HG03354 (cell line): ENCODE data around the gene HGFAC.

Source experiments
- ATAC-seq: cut with Tn5 transposase; IDR thresholded peaks from one replicate; pipeline ENCODE4 v1.9.1; 2021; ENCODE audit warnings: mild to moderate bottlenecking; ENCODE audit not compliant: unreplicated experiment, poor library complexity, severe bottlenecking

Gene HGFAC

DNA sequence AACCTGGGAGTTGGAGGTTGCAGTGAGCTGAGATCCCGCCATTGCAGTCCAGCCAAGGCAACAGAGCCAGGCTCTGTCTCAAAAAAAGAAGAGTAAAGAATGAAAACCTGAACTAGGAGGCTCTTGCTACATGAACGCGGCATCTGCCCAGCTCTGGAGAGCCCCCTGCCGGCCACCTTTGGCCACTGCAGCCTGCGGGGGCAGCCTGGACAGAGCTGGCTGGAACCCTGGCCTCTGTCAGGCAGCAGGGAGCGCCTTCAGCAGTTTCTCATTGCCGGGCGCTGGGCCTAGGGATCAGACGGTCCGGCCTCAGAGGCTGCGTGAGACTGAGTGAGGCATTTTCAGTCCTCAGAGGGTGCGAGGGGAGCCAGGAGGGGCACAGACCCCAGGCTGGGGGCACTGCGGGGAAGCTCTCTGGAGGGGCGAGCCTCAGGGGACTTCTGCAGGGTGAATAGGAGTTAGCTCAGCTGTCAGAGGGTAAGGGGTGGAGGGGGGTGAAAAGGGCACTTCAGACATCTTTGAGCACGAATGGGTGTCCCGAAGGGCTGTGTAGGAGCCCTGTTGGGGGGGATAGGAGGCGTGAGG, 38.9 kb downstream of the HGFAC start:
- no peak for ATAC-seq

DNA sequence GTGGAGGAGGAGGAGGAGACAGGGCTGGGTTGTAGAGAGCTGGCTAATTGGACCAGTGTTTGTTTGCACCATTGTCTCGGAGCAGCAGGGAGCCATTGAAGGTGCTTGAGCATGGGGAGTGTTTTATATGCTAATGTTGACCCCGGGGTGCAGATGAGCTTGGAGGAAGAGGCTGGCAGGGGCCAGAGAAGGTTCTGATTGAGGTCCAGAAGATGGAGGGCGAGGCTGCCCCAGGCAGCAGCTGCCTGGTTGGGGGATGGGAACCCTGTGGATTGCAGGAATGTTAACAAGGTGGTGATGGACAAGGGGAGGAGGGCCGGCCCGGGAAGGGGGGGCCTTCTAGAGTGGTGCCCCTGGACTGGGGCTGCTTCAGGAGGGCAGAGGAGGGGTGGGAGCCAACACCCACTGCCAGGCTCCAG, 39.4 kb downstream of the HGFAC start:
- ATAC-seq = no peak

DNA sequence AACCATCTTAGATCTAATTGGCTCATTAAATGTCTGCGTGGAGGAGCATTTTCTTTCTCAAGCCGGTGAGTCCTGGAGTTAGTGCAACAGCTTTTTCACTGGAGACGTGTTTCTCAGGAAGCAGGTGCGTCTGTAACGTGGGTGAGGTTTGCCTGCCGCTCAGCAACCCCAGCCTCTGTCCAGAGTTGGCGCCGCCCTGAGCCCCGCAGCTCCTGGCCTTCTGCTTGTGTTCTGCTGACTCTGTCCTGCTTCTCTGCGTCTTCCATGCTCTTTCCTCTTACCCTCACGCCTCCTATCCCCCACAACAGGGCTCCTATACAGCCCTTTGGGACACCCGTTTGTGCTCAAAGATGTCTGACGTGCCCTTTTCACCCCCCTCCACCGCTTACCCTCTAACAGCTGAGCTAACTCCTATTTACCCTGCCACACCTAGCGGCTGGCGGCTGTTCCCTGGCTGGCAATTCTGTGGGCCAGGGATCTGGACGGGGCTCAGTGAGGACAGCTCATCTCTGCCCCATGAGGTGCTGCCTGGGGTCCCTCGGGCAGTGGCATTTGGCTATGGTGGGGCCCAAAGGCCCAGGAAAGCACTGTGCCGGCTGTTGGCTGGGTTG, 40.1 kb downstream of the HGFAC start:
- no peak for ATAC-seq

DNA sequence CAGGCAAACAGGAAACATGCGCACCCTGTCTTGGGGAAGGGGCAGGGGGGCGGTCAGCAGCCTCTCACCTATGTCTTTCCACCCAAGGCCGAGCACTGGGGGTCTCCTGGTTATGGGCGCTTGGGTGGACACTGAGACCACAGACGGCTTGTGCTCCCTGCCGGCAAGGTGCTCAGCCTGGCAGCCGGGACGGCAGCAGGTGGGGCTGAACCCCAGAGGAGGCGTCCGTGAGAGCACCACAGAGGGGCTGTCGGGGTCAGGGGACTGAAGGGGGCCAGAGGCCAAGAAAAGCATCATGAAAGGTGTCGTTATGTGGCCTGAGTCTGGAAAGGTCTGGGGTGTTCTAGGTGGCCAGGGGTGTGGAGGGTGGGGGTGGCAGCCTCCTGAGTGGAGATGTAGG, 40.9 kb downstream of the HGFAC start:
- no peak for ATAC-seq

DNA sequence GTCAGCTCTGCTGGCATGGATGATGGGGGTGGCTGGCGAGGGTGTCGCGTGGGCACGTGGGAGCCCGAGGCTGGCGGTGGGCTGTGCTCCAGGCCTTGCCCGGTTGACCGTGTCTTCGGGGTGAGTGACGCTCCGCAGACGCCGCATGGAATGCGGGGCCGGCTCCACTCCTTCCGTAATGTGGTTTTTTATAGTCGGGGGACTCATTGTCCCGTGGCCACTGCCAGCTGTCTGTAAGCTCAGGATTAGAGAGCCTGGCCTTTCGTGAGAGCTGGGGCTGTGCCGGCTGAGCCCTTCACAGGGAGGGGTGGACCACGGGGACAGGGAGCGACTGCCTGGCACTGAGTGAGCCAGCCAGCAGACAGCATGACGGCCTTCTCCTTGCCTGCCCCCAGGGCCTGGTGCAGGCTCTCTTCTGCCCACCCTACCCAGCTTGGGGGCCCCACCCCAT, 41.7 kb downstream of the HGFAC start:
- ATAC-seq = no peak

DNA sequence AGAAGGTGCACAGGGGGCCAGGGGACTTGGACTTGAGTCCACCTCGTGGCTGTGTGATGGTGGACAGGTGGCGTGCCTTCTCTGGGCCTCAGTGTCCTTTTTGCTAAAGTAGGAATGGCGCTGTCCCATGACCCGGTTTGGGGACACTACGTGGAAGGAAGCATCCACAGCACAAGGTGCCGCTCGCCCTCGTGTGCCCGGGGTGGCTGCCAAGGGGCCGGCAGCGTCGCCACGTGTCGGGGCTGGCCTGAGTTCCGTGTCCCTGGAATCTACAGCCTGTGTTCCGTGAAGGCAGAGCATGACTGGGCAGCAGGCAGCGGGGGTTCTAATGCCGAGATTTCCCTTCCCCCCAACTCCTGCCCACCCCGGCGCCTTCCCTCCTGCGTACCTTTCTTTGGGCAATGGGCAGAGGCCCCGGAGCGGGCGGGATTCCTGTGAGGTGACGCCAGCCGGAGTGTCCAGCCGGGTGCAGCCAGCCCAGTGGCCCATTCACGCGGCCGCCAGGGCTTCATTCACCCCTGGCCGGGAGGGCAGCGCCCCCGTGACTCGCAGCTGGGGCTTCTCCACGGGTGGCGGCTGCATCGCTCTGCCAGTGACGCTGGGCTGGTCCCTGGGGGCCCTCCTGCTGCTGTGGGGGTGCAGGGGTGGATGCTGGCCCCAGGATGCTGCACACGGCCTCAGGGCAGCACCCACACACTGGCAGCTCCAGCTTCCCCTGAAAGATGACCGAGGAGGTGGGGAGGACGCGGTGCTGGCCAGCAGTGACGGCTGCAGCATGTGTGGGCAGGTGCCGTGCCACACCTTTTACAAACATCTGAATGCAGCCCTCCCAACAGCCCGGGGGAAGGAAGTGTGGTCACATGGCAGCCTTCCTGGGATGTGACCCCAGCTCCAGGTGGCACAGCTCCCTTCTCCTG, 42.5 kb downstream of the HGFAC start:
- no peak for ATAC-seq

DNA sequence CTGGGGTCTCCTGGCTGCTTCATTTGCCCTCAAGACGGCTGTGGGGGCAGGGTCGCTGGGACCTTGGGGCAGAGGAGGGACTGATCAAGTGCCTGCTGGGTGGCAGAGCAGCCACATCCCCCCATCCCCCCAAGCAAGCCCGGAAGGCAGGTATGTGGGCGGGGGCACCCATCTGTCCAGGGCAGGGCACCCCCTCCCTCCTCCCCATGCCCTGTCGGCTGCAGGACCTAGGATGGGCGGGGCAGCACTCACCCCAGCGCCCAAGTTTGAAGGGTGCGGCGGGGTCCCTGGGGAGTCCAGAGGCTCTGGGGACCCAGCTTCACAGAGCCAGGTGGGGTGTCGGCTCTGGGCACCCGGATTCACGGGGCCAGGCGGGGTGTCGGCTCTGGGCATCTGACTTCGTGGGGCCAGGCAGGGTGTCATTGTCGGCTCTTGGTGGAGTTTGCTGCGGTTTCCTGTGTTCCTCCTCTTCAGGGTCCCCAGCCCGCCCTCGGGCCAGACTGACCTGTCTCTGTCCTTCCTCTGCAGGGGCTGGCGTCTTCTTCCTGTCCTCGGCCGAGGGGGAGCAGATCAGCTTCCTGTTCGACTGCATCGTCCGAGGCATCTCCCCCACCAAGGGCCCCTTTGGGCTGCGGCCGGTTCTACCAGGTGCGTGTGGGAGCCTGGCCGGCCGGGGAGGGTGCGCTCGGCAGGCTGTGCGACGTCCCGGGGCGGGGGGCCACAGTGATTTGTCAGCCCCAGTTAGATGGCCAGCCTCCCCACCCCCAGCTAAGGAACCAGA, 43.4 kb downstream of the HGFAC start:
- ATAC-seq = no peak

DNA sequence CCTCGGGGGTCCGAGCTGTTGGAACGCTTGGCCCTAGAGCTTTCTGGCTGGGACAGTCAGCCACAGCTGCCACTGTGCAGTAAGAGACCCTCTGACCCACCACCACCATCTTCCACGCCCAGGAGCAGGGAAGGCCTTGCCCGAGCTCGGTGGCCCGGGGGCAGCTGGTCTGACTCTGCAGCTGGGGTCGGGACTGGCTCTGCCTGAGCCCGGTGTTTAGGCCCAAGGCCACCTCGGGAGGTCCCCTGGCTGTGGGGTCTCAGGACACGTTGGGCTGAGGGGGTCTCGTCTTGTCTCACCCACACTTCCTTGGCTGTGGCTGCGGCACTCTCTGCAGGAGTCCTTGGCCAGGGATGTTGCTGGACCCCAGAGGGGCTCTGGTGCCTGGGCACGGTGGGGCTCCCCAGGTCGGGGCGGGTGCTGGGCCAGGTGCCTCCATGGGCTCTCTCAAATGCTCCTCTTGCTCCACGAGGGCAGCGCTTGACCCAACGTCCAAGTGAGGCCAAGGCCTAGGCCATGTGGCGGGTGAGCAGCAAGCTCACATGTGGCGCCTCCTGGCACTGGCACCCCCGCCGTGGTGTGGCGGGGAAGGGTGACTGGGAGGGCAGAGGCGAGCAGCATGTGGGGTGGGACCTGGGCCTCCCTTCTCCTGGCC, 44.2 kb downstream of the HGFAC start:
- ATAC-seq = no peak

DNA sequence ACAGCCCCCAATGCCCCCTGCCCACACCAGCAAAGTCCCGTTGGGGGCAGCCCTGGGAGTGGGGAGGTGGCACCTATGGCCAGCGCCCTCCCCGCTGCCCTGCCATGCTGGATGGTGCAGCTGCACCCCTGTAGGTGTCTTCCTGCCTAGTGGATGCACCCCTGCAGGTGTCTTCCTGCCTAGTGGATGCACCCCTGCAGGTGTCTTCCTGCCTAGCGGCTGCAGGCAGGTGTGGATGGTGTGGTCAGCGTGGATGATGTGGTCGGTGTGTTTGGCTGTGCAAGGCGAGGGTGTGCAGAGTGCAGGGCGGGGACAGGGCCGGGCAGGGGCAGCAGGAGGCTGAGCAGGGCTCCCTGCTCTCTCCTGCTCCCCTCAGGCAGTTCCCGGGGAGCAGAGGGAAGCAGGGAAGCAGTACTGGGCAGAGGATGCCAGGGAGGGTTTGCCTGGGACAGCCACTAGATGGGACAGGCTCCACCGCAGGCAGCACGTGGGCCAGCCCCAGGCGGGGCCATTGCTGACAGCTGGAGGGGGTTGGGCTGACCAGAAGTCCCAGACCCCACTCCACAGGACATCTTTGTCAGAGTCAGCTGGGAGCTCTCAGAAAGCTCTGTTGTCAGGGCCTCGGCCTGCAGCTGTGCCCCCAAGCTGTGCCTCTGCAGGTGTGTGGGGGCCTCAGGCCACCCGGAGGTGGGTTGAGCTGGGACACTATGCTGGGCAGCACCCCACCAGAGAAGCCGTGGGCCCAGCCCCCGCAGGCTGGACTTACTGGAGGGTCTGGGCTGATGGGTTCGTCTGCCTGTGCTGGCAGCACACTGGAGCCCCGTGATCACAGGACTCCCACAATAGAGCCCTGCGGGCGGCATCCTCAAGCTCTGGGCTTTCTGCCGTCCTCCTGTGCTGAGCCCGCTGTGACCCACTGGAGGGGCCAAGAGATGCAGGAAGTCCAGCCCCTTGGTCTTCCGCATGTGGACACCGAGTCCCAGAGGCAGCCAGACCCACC, 45.1 kb downstream of the HGFAC start:
- no peak for ATAC-seq

DNA sequence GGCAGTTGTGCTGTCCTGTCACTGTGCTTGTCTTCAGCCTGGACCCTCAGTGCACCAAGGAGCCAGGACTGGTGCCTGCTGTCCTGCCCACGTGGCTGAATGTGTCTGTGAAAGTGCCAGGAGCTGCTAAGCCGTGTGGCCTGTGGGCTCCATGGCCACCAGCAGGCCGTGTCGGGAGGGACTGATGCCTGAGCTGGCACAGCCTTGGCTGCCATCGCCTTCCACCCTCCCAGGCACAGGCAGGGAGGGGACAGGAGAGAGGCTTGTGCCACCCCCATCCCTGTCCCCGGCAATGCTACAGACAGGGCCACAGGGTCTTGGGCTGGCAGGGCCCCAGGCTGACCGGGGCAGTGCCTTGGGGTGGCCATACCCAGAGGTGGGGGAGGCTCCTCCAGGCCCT, 46.1 kb downstream of the HGFAC start:
- no peak for ATAC-seq

DNA sequence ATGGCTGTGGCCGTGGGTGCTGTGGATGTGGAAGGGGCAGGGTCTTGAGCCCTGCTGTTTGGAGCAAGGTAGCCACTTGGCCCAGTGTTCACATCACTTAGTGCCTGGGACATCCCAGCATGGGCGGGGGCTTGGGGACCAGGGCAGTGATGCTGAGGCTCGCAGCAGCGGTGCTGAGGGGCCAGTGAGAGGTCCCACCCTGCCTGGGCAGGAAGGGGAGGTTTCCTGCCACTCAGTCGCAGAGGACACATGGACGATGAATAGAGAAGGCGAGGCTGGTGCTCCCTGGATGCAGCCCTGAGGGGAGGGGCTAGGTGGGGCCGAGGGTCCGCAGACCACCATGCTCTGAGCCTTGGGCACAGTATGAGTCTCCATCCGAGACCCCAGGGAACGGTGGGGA, 47.1 kb downstream of the HGFAC start:
- no peak for ATAC-seq

DNA sequence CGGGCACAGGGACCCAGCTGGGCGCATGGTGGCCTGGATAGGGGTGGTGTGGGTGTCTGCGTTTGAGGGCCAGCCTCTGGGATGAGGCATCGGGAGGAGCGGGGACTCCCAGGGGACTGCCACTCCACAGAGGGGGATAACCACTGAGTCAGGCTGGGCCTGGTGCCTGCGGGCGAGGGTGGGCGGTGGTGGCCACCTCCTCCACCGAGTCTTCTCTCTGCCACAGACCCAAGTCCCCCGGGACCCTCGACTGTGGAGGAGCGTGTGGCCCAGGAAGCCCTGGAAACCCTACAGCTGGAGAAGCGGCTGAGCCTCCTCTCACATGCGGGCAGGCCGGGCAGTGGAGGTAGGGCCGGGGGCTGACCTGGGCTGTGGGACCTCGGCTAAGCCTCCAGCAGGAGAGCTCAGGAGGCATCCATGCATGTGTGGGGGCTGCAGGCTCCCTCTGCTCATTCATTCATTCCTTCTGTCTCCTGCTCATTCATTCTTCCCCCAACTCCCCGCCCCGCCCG, 47.7 kb downstream of the HGFAC start:
- no peak for ATAC-seq

DNA sequence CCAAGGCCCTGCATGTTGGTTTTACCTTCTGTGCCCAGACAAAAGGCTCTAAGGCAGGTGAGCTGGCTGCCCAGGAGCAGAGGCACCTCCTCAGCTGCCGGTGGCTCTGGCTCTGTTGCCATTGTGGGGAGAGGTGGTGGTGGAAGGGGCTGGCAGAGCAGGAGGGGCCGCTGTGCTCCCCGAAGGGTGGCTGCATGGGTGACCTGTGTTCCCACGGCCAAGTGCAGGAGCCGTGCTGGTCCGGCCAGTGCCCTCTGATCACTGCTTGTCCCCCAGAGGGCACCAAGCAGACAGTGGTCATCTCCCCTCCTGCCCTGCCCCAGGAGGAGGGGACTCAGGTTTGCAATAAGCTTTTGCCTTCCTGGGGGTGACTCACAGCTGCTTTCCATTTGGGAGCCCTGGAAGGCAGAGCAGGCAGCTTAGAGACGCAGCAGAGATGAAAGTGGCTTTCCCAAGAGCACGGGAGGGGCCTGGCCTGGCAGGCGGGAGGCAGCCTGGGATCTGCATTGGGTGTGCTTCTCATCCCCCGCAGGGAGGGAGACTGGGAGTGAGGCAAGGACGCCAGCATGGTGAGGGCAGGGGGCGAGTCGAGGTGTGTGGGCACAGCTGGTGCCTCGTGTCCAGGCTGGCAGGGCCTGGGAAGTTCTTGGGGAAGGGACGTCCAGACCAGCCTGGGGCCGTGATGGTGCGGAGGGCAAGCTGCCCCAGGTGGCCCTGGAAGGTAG, 50.1 kb downstream of the HGFAC start:
- no peak for ATAC-seq

DNA sequence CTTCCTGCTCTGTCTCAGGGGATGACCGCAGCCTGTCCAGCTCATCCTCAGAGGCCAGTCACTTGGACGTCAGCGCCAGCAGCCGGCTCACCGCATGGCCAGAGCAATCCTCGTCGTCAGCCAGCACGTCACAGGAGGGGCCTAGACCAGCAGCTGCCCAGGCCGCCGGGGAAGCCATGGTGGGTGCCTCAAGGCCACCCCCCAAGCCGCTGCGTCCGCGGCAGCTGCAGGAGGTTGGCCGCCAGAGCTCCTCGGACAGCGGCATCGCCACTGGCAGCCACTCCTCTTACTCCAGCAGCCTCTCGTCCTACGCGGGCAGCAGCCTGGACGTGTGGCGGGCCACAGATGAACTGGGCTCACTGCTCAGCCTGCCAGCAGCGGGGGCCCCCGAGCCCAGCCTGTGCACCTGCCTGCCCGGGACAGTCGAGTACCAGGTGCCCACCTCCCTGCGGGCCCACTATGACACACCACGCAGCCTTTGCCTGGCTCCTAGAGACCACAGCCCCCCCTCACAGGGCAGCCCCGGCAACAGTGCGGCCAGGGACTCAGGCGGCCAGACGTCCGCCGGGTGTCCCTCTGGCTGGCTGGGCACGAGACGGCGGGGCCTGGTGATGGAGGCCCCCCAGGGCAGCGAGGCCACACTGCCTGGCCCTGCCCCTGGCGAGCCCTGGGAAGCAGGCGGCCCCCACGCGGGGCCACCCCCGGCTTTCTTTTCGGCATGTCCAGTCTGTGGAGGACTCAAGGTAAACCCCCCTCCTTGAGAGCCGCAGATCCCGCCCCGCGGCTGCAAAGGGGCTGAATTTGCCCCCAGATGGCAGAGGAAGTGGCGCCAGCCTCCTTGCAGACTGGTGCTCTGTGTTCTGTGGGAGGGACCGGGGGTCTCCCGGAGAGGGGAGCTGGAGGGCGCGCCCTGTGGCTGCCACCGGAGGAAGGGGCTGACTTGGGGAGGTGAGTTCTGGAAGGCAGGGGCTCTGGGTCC, 51.3 kb downstream of the HGFAC start:
- no peak for ATAC-seq

DNA sequence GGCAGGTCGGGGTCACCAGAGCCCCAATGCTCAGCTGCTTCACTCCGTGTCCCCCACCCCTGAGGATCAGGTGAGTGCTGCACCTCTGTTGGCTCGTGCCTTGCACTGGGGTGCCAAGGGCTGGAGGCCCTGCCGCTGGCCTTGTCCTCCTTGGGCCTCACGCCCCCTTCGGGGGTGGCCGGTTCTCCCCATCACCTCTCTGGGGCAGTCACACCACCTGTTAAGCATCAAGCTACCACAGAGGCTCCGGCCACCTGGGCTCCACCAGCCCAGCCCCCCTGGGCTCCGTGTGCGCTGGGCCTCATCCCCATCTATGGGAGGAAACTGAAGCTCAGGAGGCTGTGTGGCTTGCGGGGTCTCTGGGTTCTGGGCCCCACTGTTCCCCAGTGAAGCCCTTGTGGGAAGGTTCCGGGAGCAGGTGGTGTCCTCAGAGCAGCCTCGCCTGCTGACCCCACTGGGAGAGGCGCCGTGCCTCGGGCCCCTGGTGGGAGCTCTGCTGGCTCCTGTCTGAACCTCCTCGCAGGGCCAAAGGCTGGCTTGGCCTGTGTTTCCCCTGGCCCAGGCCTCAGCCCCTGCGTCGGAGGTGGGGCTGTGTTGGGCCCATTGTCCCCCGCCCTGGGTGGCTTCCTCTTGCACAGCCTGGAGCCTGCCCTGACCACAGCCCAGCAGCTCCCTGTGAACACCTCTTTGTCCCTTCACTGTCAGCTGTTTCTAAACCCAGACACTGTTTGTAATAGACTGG, 52.1 kb downstream of the HGFAC start:
- ATAC-seq = no peak

DNA sequence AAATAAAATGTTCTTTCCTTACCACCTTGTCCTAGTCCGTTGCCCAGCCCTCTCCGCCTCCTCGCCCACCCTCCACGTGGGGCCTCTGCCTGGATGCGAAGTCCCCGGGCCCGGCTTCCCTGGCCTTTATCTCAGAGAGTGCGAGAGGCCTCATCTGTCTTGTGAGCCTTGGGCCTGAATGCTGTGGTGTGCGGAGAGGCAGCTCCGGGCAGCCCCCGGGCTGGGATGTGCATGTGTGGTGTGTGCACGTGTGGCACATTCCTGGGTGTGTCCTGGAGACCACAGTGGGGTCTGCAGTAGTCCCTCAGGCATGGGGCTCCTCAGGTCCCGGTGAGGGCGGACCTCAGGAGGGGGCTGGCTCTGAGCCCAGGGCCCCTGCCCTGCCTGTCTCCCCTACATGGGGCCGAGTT, 52.7 kb downstream of the HGFAC start:
- no peak for ATAC-seq
